ENCODE results near the gene CAMSAP2.

DNA sequence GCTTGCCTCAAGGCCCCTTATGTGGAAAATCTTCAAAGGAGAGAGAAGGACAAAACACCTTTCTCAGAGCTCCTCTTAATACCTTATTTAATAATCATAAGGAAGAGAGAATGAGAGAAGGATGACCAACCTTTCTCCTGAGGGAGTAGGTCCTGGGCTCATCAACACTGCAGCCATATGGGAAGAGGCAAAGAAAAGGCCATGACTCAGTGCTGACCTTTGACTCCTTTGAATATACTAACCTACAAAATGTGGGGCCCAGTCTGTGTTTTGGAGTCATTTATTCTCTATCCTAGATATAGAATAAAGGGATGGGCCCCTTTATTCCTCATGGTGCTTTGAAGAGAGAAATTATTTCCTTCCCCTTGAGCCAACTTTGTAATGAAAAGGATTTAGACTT is 38.3 kb downstream of the CAMSAP2 start:
- TF ChIP-seq, protein P1, sequence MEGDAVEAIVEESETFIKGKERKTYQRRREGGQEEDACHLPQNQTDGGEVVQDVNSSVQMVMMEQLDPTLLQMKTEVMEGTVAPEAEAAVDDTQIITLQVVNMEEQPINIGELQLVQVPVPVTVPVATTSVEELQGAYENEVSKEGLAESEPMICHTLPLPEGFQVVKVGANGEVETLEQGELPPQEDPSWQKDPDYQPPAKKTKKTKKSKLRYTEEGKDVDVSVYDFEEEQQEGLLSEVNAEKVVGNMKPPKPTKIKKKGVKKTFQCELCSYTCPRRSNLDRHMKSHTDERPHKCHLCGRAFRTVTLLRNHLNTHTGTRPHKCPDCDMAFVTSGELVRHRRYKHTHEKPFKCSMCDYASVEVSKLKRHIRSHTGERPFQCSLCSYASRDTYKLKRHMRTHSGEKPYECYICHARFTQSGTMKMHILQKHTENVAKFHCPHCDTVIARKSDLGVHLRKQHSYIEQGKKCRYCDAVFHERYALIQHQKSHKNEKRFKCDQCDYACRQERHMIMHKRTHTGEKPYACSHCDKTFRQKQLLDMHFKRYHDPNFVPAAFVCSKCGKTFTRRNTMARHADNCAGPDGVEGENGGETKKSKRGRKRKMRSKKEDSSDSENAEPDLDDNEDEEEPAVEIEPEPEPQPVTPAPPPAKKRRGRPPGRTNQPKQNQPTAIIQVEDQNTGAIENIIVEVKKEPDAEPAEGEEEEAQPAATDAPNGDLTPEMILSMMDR (conservative IDR thresholded peaks at IDR 0.05; ENCODE audit: low read depth, low read length): no peak
- no peak for TF ChIP-seq POLR2A (IDR thresholded peaks at IDR 0.05; ENCODE audit: low read depth, low read length)
- no peak for TF ChIP-seq MXI1 (IDR thresholded peaks at IDR 0.05; ENCODE audit: borderline replicate concordance, low read depth, low read length)

Measured in IMR-90 (cell line).